ENCODE measurements around the gene SMARCA2.

SMARCA2 gene

GRCh38 chr9:2181792-2182191 lies 166.6 kb downstream of the SMARCA2 start:
- Histone ChIP-seq H3K4me1 (ENCODE audit: insufficient read depth, low read length) (peaks cover 14% of the 10 kb centered on the region), H3K9ac (ENCODE audit: low read length) (no peak overlapping the region), H3K4me3 (ENCODE audit: low read depth in 1 of 2, low read length in 2 of 2) (no peak overlapping the region), H3K36me3 (ENCODE audit: insufficient read depth, low read length) (peaks cover 16% of the 10 kb centered on the region), H3K9me3 (ENCODE audit: low read length) (no peaks in the 10 kb centered on the region), H3K27ac (ENCODE audit: low read depth, low read length) (no peak overlapping the region), H3K27me3 (ENCODE audit: control insufficient read depth in 1 of 2, insufficient read depth in 2 of 2, low read length in 2 of 2) (no peaks in the 10 kb centered on the region)

DNA sequence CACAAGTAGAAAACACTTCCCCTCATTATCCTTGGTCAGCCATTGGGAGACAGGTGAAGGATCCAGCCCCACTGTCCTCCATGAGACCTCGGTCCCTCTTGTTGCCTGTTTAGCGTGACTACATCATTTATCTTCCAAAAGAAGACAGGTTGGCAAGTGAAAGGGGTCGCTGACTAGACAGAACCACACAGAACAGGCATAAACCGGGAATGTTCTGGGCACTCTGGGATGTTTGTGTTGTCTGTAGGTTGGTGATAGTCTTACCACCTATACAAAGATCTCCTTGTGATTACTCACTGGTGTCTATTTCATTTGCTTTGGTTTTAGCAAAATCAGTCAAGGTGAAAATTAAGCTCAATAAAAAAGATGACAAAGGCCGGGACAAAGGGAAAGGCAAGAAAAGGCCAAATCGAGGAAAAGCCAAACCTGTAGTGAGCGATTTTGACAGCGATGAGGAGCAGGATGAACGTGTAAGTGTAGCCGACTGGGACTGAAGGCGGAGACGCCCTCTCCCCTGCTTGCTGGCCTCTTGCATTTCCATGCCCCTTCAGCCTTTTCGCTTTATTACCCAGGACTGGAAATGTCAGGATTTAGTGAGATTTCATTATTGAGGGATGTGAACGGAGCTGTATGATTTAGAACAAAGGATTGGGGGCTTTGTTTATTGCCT lies 175.9 kb downstream of the SMARCA2 start:
- H3K9ac ChIP-seq (ENCODE audit: low read length), result no peak overlapping the region
- peaks cover 50% of the 10 kb centered on the region for H3K36me3 ChIP-seq (ENCODE audit: insufficient read depth, low read length)
- no peaks in the 10 kb centered on the region for H3K9me3 ChIP-seq (ENCODE audit: low read length)
- H3K4me3 ChIP-seq (ENCODE audit: low read depth in 1 of 2, low read length in 2 of 2), result no peak overlapping the region
- H3K27me3 ChIP-seq (ENCODE audit: control insufficient read depth in 1 of 2, insufficient read depth in 2 of 2, low read length in 2 of 2), result no peaks in the 10 kb centered on the region
- H3K4me1 ChIP-seq (ENCODE audit: insufficient read depth, low read length), result no peaks in the 10 kb centered on the region
- no peak overlapping the region for H3K27ac ChIP-seq (ENCODE audit: low read depth, low read length)

DNA sequence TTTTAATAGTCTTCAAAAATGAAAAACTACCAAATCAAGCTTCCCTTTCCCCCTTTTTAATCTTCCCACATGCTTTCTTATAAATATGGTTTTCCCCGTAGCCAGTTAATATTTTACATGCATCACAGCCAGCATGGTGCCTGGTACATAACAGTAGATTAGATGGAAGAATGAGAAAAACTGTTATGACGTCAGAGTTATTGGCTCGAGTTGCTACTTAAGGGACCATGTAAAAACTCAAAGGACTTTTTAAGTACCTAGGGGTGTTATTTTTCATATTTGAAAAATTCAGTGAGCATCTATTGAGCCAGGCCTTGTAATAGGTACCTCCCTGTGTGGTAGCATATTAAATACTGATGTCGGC lies 176.4 kb downstream of the SMARCA2 start:
- peaks cover 47% of the 10 kb centered on the region for H3K36me3 ChIP-seq (ENCODE audit: insufficient read depth, low read length)
- no peak overlapping the region for H3K27ac ChIP-seq (ENCODE audit: low read depth, low read length)
- H3K4me3 ChIP-seq (ENCODE audit: low read depth in 1 of 2, low read length in 2 of 2), result no peak overlapping the region
- H3K9me3 ChIP-seq (ENCODE audit: low read length), result no peaks in the 10 kb centered on the region
- H3K9ac ChIP-seq (ENCODE audit: low read length), result no peak overlapping the region
- no peaks in the 10 kb centered on the region for H3K27me3 ChIP-seq (ENCODE audit: control insufficient read depth in 1 of 2, insufficient read depth in 2 of 2, low read length in 2 of 2)
- H3K4me1 ChIP-seq (ENCODE audit: insufficient read depth, low read length), result no peaks in the 10 kb centered on the region

DNA sequence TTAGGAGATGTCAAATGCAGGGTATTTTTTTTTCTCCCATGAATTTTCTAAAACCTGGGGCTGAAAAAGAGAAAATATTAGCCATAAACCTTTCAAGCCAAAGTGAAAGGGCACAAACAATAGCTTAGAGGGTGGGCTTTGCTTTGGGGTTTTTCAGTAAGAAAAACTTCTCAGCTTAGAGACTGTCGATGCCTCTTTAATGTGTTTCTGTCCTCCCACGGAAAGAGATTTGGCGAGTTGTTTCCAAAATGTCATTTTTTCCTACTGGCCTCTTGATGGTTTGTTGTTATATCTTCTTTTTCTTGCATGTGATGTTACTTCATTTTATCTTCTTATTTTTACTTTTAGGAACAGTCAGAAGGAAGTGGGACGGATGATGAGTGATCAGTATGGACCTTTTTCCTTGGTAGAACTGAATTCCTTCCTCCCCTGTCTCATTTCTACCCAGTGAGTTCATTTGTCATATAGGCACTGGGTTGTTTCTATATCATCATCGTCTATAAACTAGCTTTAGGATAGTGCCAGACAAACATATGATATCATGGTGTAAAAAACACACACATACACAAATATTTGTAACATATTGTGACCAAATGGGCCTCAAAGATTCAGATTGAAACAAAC lies 177.3 kb downstream of the SMARCA2 start:
- no peaks in the 10 kb centered on the region for H3K4me1 ChIP-seq (ENCODE audit: insufficient read depth, low read length)
- no peaks in the 10 kb centered on the region for H3K27me3 ChIP-seq (ENCODE audit: control insufficient read depth in 1 of 2, insufficient read depth in 2 of 2, low read length in 2 of 2)
- no peak overlapping the region for H3K9ac ChIP-seq (ENCODE audit: low read length)
- no peak overlapping the region for H3K27ac ChIP-seq (ENCODE audit: low read depth, low read length)
- H3K4me3 ChIP-seq (ENCODE audit: low read depth in 1 of 2, low read length in 2 of 2), result no peak overlapping the region
- peaks cover 40% of the 10 kb centered on the region for H3K36me3 ChIP-seq (ENCODE audit: insufficient read depth, low read length)
- no peaks in the 10 kb centered on the region for H3K9me3 ChIP-seq (ENCODE audit: low read length)

- Histone ChIP-seq H3K27ac (ENCODE audit: low read depth, low read length) (no peak overlapping the region), H3K4me3 (ENCODE audit: low read depth in 1 of 2, low read length in 2 of 2) (no peak overlapping the region), H3K27me3 (ENCODE audit: control insufficient read depth in 1 of 2, insufficient read depth in 2 of 2, low read length in 2 of 2) (no peaks in the 10 kb centered on the region), H3K9ac (ENCODE audit: low read length) (no peak overlapping the region), H3K36me3 (ENCODE audit: insufficient read depth, low read length) (peaks cover 38% of the 10 kb centered on the region), H3K9me3 (ENCODE audit: low read length) (no peaks in the 10 kb centered on the region), H3K4me1 (ENCODE audit: insufficient read depth, low read length) (no peaks in the 10 kb centered on the region)
These were observed 178.4 kb downstream of the SMARCA2 start for GRCh38 chr9:2193552-2193951.

- H3K27me3 ChIP-seq (ENCODE audit: control insufficient read depth in 1 of 2, insufficient read depth in 2 of 2, low read length in 2 of 2), result no peaks in the 10 kb centered on the region
- no peaks in the 10 kb centered on the region for H3K4me1 ChIP-seq (ENCODE audit: insufficient read depth, low read length)
- H3K9ac ChIP-seq (ENCODE audit: low read length), result no peak overlapping the region
- H3K27ac ChIP-seq (ENCODE audit: low read depth, low read length), result no peak overlapping the region
- peaks cover 22% of the 10 kb centered on the region for H3K36me3 ChIP-seq (ENCODE audit: insufficient read depth, low read length)
- H3K4me3 ChIP-seq (ENCODE audit: low read depth in 1 of 2, low read length in 2 of 2), result no peak overlapping the region
- no peaks in the 10 kb centered on the region for H3K9me3 ChIP-seq (ENCODE audit: low read length)
These were observed 180.1 kb downstream of the SMARCA2 start for GRCh38 chr9:2195211-2195610.

DNA sequence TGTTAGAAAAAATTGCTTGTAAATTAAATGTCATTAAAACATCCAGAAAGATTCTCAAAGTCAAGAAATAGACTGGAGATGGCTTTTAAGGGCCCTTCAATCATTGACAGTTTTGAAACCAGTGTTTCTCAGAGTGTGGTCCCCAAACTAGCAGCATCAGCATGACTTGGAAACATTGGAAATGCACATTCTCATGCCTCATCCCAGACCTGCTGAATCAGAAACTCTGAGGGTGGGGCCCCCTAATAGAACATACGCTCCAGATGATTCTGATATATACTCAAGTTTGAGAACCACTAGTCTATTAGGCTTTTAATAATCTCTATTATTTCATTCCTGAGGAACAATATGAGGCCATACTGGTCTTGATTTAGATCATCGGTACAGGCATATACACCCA lies 181.6 kb downstream of the SMARCA2 start:
- H3K36me3 ChIP-seq (ENCODE audit: insufficient read depth, low read length), result peaks cover 11% of the 10 kb centered on the region
- no peaks in the 10 kb centered on the region for H3K27me3 ChIP-seq (ENCODE audit: control insufficient read depth in 1 of 2, insufficient read depth in 2 of 2, low read length in 2 of 2)
- no peaks in the 10 kb centered on the region for H3K4me1 ChIP-seq (ENCODE audit: insufficient read depth, low read length)

DNA sequence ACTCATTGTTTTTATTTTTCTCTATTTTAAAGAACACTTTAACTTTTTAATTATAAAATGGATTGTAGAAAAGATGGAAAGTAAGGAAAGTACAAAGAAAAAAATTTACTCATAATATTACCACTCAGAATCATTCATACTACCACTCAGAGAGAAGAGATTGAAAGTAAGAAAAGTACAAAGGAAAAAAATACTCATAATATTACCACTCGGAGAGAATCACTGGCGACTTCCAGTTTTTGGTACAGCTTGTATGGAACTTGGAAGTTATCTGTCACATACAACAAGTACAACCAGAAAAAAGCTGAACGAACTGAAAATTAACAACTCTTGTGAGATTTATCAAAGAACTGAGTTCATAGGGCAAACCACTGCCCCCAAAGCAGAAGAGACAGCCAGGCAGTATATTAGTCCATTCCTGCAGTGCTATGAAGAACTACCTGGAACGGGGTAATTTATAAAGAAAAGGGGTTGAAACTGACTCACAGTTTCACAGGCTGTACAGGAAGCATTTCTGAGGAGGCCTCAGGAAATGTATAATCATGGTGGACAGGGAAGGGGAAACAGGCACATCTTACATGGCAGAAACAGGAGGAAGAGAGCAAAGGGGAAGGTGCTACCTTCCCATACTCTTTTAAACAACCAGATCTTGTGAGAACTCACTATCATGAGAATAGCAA lies 183.9 kb downstream of the SMARCA2 start:
- Histone ChIP-seq H3K9me3 (ENCODE audit: low read length) (no peaks in the 10 kb centered on the region), H3K27ac (ENCODE audit: low read depth, low read length) (no peak overlapping the region), H3K9ac (ENCODE audit: low read length) (no peak overlapping the region), H3K36me3 (ENCODE audit: insufficient read depth, low read length) (no peaks in the 10 kb centered on the region), H3K27me3 (ENCODE audit: control insufficient read depth in 1 of 2, insufficient read depth in 2 of 2, low read length in 2 of 2) (no peaks in the 10 kb centered on the region), H3K4me3 (ENCODE audit: low read depth in 1 of 2, low read length in 2 of 2) (no peak overlapping the region), H3K4me1 (ENCODE audit: insufficient read depth, low read length) (no peaks in the 10 kb centered on the region)

More for the DNA sequence above, 181.6 kb downstream of the SMARCA2 start:
- Histone ChIP-seq H3K9ac (ENCODE audit: low read length) (no peak overlapping the region), H3K27ac (ENCODE audit: low read depth, low read length) (no peak overlapping the region), H3K4me3 (ENCODE audit: low read depth in 1 of 2, low read length in 2 of 2) (no peak overlapping the region), H3K9me3 (ENCODE audit: low read length) (no peaks in the 10 kb centered on the region)

DNA sequence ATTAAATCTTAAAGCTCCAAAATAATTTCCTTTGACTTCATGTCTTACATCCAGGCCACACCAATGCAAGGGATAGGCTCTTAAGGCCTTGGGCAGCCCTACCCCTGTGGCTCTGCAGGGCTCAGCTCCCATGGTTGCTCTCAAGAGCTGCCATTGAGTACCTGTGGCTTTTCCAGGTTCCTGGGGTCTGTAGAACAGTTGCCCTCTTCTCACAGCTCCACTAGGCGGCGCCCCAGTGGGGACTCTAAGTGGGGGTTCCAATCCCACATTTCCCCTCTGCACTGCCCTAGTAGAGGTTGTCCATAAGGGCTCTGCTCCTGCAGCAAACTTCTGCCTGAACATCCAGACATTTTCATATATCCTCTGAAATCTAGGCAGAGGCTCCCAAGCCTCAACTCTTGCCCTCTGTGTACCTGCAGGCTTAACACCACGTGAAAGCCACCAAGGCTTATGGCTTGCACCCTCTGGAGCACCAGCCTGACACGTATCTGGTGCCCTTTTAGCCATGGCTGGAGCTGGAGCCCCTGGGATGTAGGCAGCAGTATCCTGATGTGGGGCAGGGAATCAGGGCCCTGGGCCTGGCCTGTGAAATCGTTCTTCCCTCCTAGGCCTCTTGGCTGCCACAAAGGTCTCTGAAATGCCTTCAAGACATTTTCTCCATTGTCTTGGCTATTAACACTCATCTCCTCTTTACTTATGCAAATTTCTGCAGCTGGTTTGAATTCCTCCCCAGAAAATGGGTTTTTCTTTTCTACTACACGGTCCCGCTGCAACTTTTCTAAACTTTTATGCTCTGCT lies 185.1 kb downstream of the SMARCA2 start:
- H3K27me3 ChIP-seq (ENCODE audit: control insufficient read depth in 1 of 2, insufficient read depth in 2 of 2, low read length in 2 of 2), result no peaks in the 10 kb centered on the region
- no peak overlapping the region for H3K27ac ChIP-seq (ENCODE audit: low read depth, low read length)
- no peaks in the 10 kb centered on the region for H3K4me1 ChIP-seq (ENCODE audit: insufficient read depth, low read length)
- H3K36me3 ChIP-seq (ENCODE audit: insufficient read depth, low read length), result no peaks in the 10 kb centered on the region
- no peak overlapping the region for H3K9ac ChIP-seq (ENCODE audit: low read length)
- H3K4me3 ChIP-seq (ENCODE audit: low read depth in 1 of 2, low read length in 2 of 2), result no peak overlapping the region
- H3K9me3 ChIP-seq (ENCODE audit: low read length), result no peaks in the 10 kb centered on the region

GRCh38 chr9:2208465-2208864 lies 193.3 kb downstream of the SMARCA2 start:
- H3K9me3 ChIP-seq (ENCODE audit: low read length), result no peaks in the 10 kb centered on the region
- H3K27me3 ChIP-seq (ENCODE audit: control insufficient read depth in 1 of 2, insufficient read depth in 2 of 2, low read length in 2 of 2), result no peaks in the 10 kb centered on the region
- H3K4me1 ChIP-seq (ENCODE audit: insufficient read depth, low read length), result no peaks in the 10 kb centered on the region
- no peaks in the 10 kb centered on the region for H3K36me3 ChIP-seq (ENCODE audit: insufficient read depth, low read length)
- H3K4me3 ChIP-seq (ENCODE audit: low read depth in 1 of 2, low read length in 2 of 2), result no peak overlapping the region
- H3K9ac ChIP-seq (ENCODE audit: low read length), result no peak overlapping the region
- H3K27ac ChIP-seq (ENCODE audit: low read depth, low read length), result no peak overlapping the region

GRCh38 chr9:2208991-2209390 lies 193.8 kb downstream of the SMARCA2 start:
- H3K27me3 ChIP-seq (ENCODE audit: control insufficient read depth in 1 of 2, insufficient read depth in 2 of 2, low read length in 2 of 2), result no peaks in the 10 kb centered on the region
- no peak overlapping the region for H3K27ac ChIP-seq (ENCODE audit: low read depth, low read length)
- no peaks in the 10 kb centered on the region for H3K9me3 ChIP-seq (ENCODE audit: low read length)
- H3K36me3 ChIP-seq (ENCODE audit: insufficient read depth, low read length), result no peaks in the 10 kb centered on the region
- H3K4me1 ChIP-seq (ENCODE audit: insufficient read depth, low read length), result no peaks in the 10 kb centered on the region
- no peak overlapping the region for H3K4me3 ChIP-seq (ENCODE audit: low read depth in 1 of 2, low read length in 2 of 2)
- H3K9ac ChIP-seq (ENCODE audit: low read length), result no peak overlapping the region
